GM10266 (cell line): ENCODE data around the gene SRRM3.
"Not testable (repeated sequence)": the region's sequence is repeated elsewhere in the genome, so short reads cannot be mapped to it uniquely, and the experiment has no call there.

Experiments used
- DNase-seq: peaks from one replicate; pipeline ENCODE4 v3.0.0; 2012; ENCODE audit errors: extremely low spot score
- CTCF ChIP-seq: IDR thresholded peaks from 2 replicates; pipeline ENCODE4 v1.5.1; 2012; ENCODE audit warnings: mild to moderate bottlenecking, low read depth; ENCODE audit not compliant: control insufficient read depth, insufficient read depth; ENCODE audit errors: missing control alignments

SRRM3 gene

DNA sequence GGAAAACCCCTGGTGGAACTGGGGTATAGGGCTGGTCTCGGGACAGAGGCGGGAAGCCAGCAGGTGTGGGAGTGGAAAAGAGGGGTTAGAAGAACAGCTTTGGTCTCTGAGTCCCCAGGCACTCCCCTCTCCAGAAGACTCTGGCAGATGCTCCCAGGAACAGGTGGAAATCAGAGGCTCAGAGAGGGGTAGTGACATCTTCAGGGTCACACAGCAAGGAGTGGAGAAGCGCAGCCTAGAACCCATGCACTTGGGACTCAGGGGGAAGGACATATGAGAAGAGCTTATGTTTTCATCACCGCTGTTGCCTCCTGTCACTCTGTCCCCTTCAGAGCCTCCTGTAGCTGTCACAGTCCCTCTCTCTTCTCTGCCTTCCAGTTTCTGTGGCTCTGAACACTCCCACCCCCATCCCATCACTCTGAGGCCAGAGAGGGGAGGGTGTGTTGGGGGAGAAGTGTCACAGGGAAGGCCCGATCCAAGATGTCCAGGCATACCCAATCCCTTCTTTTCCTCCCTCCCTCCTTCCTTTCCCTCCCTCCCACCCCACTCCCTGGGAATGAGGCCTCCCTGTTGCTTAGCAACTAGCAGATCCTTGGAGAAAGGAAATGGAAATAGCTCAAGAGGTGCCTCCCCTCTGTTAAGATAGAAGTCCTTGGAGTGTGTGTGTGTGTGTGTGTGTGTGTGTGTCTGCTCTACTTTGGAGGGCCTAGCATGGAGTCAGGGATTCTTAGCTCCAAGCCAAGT, 32.0 kb downstream of the SRRM3 start:
- DNase-seq: no peak
- TF ChIP-seq CTCF: no peak

DNA sequence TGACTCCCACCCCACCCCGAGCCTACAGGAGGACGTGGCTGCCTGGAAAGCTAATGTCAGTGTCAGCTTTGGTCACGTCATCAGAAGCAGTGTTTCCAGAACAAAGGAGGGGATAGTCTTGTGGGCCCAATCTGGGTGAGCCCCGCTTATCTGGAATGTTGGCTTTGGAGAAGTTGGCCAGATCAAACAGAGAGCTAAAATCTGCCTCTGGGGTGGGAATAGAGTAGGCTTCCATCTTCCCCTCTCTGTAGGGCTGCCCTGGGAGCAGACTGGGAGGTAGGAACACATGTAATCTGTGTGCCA, 32.5 kb downstream of the SRRM3 start:
- TF ChIP-seq CTCF: no peak

DNA sequence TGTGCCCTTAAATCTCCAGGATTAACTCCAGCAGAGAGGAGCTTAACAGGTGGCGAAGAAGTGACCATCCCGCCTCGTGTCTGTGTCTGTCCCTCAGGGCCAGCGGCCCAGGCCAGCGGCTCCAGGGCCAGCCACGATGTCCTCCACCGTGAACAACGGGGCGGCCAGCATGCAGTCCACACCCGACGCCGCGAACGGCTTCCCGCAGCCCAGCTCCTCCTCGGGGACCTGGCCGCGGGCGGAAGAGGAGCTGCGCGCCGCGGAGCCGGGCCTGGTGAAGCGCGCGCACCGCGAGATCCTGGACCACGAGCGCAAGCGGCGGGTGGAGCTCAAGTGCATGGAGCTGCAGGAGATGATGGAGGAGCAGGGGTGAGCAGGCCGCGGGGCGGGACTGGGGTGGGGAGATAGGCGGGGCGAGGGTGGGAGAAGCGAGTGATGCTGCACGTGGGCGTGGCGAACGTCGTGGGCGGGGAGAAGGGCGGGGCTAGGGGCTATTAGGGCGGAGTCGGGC, 33.3 kb downstream of the SRRM3 start:
- DNase-seq: peak; percentile 90
- no peak for TF ChIP-seq CTCF

More for the DNA sequence above, 32.5 kb downstream of the SRRM3 start:
- no peak for DNase-seq

GRCh38 chr7:76236224-76236623, 34.5 kb downstream of the SRRM3 start:
- TF ChIP-seq CTCF: no peak
- DNase-seq: no peak

GRCh38 chr7:76238326-76238725, 36.6 kb downstream of the SRRM3 start:
- DNase-seq: no peak
- TF ChIP-seq CTCF: no peak

GRCh38 chr7:76241141-76241540, 39.4 kb downstream of the SRRM3 start:
- DNase-seq: no peak
- no peak for TF ChIP-seq CTCF

- DNase-seq: not testable (repeated sequence)
These were observed 40.9 kb downstream of the SRRM3 start for GRCh38 chr7:76242517-76243063.
